Astrocyte (in vitro differentiated cells and primary cell): Measurements from ENCODE around the gene ME3. TPM values are rescaled to one million over a fixed set of nuclear protein-coding genes. Genes with fewer than 3 reads are reported as not detected.

Experiments
- DNase-seq: peaks from one replicate; pipeline ENCODE4 v3.0.0-alpha.2; 2010; ENCODE audit warnings: low read depth
- FAIRE-seq: peaks from 2 replicates; lab custom pipeline; 2011; peaks lifted over from hg19 to GRCh38; lab: Jason Lieb, UNC
- H2AFZ ChIP-seq: 2 replicates; pipeline ENCODE4 v1.6.0; 2012; ENCODE audit warnings: low read depth, low read length, inconsistent platforms
- H3K27ac ChIP-seq: 2 replicates; pipeline ENCODE4 v1.5.1; 2011; ENCODE audit warnings: low read depth, low read length, inconsistent platforms
- H3K27me3 ChIP-seq: 2 replicates; pipeline ENCODE4 v1.6.0; 2011; ENCODE audit warnings: low read length, inconsistent platforms; ENCODE audit not compliant: insufficient read depth
- H3K36me3 ChIP-seq: 2 replicates; pipeline ENCODE4 v1.5.1; 2011; ENCODE audit warnings: low read length, inconsistent platforms; ENCODE audit not compliant: insufficient read depth
- H3K4me1 ChIP-seq: 2 replicates; pipeline ENCODE4 v1.5.1; 2011; ENCODE audit warnings: low read length, inconsistent platforms; ENCODE audit not compliant: insufficient read depth
- H3K4me2 ChIP-seq: 2 replicates; pipeline ENCODE4 v1.6.0; 2012; ENCODE audit warnings: low read length, inconsistent platforms
- H3K4me3 ChIP-seq: 2 replicates; pipeline ENCODE4 v1.5.1; 2011; ENCODE audit warnings: low read depth, mild to moderate bottlenecking, low read length, inconsistent platforms; ENCODE audit not compliant: insufficient read depth
- H3K79me2 ChIP-seq: 2 replicates; pipeline ENCODE4 v1.6.0; 2012; ENCODE audit warnings: mild to moderate bottlenecking, low read length, inconsistent platforms; ENCODE audit not compliant: insufficient read depth
- H3K9ac ChIP-seq: 2 replicates; pipeline ENCODE4 v1.6.0; 2012; ENCODE audit warnings: mild to moderate bottlenecking, low read length, inconsistent platforms
- H3K9me3 ChIP-seq: 2 replicates; pipeline ENCODE4 v1.5.1; 2012; ENCODE audit warnings: low read depth, mild to moderate bottlenecking, low read length, inconsistent platforms; ENCODE audit not compliant: insufficient read depth
- H4K20me1 ChIP-seq: 2 replicates; pipeline ENCODE4 v1.6.0; 2012; ENCODE audit warnings: low read length, inconsistent platforms; ENCODE audit not compliant: insufficient read depth
- H3K27ac Mint-ChIP-seq: one replicate; pipeline ENCODE4 v1.8.0; 2021; ENCODE audit warnings: mild to moderate bottlenecking, mixed read lengths; ENCODE audit not compliant: unreplicated experiment
- H3K27me3 Mint-ChIP-seq: one replicate; pipeline ENCODE4 v1.8.0; 2021; ENCODE audit warnings: low read depth, mixed read lengths; ENCODE audit not compliant: unreplicated experiment
- H3K36me3 Mint-ChIP-seq: one replicate; pipeline ENCODE4 v1.8.0; 2021; ENCODE audit warnings: low read depth, mixed read lengths; ENCODE audit not compliant: unreplicated experiment
- H3K4me1 Mint-ChIP-seq: one replicate; pipeline ENCODE4 v1.8.0; 2021; ENCODE audit warnings: low read depth, mixed read lengths; ENCODE audit not compliant: unreplicated experiment
- H3K4me3 Mint-ChIP-seq: one replicate; pipeline ENCODE4 v1.8.0; 2021; ENCODE audit warnings: mild to moderate bottlenecking, moderate library complexity, mixed read lengths; ENCODE audit not compliant: unreplicated experiment
- H3K9me3 Mint-ChIP-seq: one replicate; pipeline ENCODE4 v1.8.0; 2021; ENCODE audit warnings: mild to moderate bottlenecking, mixed read lengths; ENCODE audit not compliant: unreplicated experiment
- CTCF ChIP-seq: IDR thresholded peaks from 2 replicates; pipeline ENCODE4 v1.5.1; 2011; ENCODE audit warnings: low read depth, mild to moderate bottlenecking, inconsistent platforms, low read length, moderate library complexity; ENCODE audit not compliant: insufficient read depth
- EZH2 ChIP-seq: IDR thresholded peaks from 2 replicates; pipeline ENCODE4 v1.6.1; 2012; ENCODE audit warnings: mild to moderate bottlenecking, low read length, inconsistent platforms; ENCODE audit not compliant: insufficient read depth
- total RNA-seq: library from RNA; stranded (reverse); gene quantifications from 2 replicates; pipeline ENCODE4 v1.2.1, GENCODE V29; 2021

The ME3 gene
- total RNA-seq, 1 donor from 2014 or later: 28.6 TPM

GRCh38 chr11:86606836-86607481, 65.5 kb downstream of the ME3 start:
- peak overlapping the region; percentile 71 for H3K27ac Mint-ChIP-seq
- no peaks in the 10 kb centered on the region for H3K36me3 ChIP-seq
- no peaks in the 10 kb centered on the region for H4K20me1 ChIP-seq
- H2AFZ ChIP-seq: no peak overlapping the region
- no peak overlapping the region for H3K4me3 Mint-ChIP-seq
- no peaks in the 10 kb centered on the region for H3K79me2 ChIP-seq
- FAIRE-seq (peak; percentile 72), DNase-seq (peak; percentile 37)
- peak overlapping the region; percentile 75 for H3K27ac ChIP-seq
- H3K4me1 Mint-ChIP-seq: peaks cover 29% of the 10 kb centered on the region
- peak overlapping the region; percentile 20 for H3K4me2 ChIP-seq
- H3K9me3 ChIP-seq: no peaks in the 10 kb centered on the region
- no peak overlapping the region for H3K4me3 ChIP-seq
- no peaks in the 10 kb centered on the region for H3K27me3 ChIP-seq
- TF ChIP-seq EZH2: no peak
- H3K4me1 ChIP-seq: peaks cover 21% of the 10 kb centered on the region
- H3K9me3 Mint-ChIP-seq: peaks cover 2% of the 10 kb centered on the region
- H3K9ac ChIP-seq: peak overlapping the region; percentile 59
- no peaks in the 10 kb centered on the region for H3K27me3 Mint-ChIP-seq
- peaks cover 2% of the 10 kb centered on the region for H3K36me3 Mint-ChIP-seq

- Histone ChIP-seq H3K9me3 (no peaks in the 10 kb centered on the region), H3K36me3 (no peaks in the 10 kb centered on the region), H4K20me1 (no peaks in the 10 kb centered on the region), H3K27me3 (no peaks in the 10 kb centered on the region), H3K4me2 (no peak overlapping the region), H3K4me1 (peaks cover 21% of the 10 kb centered on the region), H3K27ac (peak overlapping the region; percentile 75), H3K4me3 (no peak overlapping the region), H3K79me2 (no peaks in the 10 kb centered on the region), H3K9ac (peak overlapping the region; percentile 59), H2AFZ (no peak overlapping the region)
- DNase-seq (peak; percentile 25), FAIRE-seq (no peak)
- no peak overlapping the region for H3K4me3 Mint-ChIP-seq
- peaks cover 29% of the 10 kb centered on the region for H3K4me1 Mint-ChIP-seq
- H3K27ac Mint-ChIP-seq: peak overlapping the region; percentile 71
- H3K27me3 Mint-ChIP-seq: no peaks in the 10 kb centered on the region
- H3K36me3 Mint-ChIP-seq: peaks cover 2% of the 10 kb centered on the region
- TF ChIP-seq EZH2: no peak
- TF ChIP-seq CTCF: no peak
- peaks cover 2% of the 10 kb centered on the region for H3K9me3 Mint-ChIP-seq
Measured at GRCh38 chr11:86606270-86606835, 66.1 kb downstream of the ME3 start.

GRCh38 chr11:86596861-86597586, 75.4 kb downstream of the ME3 start:
- H3K9ac ChIP-seq: no peak overlapping the region
- peaks cover 19% of the 10 kb centered on the region for H3K4me1 ChIP-seq
- no peaks in the 10 kb centered on the region for H3K9me3 ChIP-seq
- FAIRE-seq (no peak), DNase-seq (peak; percentile 21)
- peak overlapping the region; percentile 79 for H3K27ac Mint-ChIP-seq
- no peak overlapping the region for H3K27ac ChIP-seq
- peaks cover 11% of the 10 kb centered on the region for H3K9me3 Mint-ChIP-seq
- peak overlapping the region; percentile 3 for H3K4me3 Mint-ChIP-seq
- no peaks in the 10 kb centered on the region for H3K27me3 ChIP-seq
- no peaks in the 10 kb centered on the region for H4K20me1 ChIP-seq
- TF ChIP-seq EZH2: no peak
- TF ChIP-seq CTCF: no peak
- peaks cover 43% of the 10 kb centered on the region for H3K4me1 Mint-ChIP-seq
- H3K36me3 ChIP-seq: no peaks in the 10 kb centered on the region
- H2AFZ ChIP-seq: no peak overlapping the region
- no peaks in the 10 kb centered on the region for H3K27me3 Mint-ChIP-seq
- no peak overlapping the region for H3K4me2 ChIP-seq
- H3K79me2 ChIP-seq: no peaks in the 10 kb centered on the region
- H3K4me3 ChIP-seq: no peak overlapping the region
- peaks cover 16% of the 10 kb centered on the region for H3K36me3 Mint-ChIP-seq
